Transverse colon (tissue), 3 donors: ENCODE measurements around the gene DLST.

Source experiments
- POLR2A ChIP-seq: fragments of 450-650 bp; IDR thresholded peaks from one replicate; pipeline ENCODE4 v1.6.1; 2016; ENCODE audit warnings: antibody characterized with exemption, mild to moderate bottlenecking, moderate library complexity
- TF ChIP-seq, protein P1 (sequence below), 5 experiments: fragments of 200-600 bp in 3 of 5; fragments of 450-650 bp in 2 of 5; sonication (generic) in 3 of 5; IDR thresholded peaks; 1 replicate in 2 of 5; 2 replicates in 3 of 5; pipeline ENCODE4 v1.5.1; 2016 to 2017; ENCODE audit warnings: antibody characterized with exemption in 5 of 5, inconsistent platforms in 3 of 5, mild to moderate bottlenecking in 2 of 5, moderate library complexity in 1 of 5

DNA sequence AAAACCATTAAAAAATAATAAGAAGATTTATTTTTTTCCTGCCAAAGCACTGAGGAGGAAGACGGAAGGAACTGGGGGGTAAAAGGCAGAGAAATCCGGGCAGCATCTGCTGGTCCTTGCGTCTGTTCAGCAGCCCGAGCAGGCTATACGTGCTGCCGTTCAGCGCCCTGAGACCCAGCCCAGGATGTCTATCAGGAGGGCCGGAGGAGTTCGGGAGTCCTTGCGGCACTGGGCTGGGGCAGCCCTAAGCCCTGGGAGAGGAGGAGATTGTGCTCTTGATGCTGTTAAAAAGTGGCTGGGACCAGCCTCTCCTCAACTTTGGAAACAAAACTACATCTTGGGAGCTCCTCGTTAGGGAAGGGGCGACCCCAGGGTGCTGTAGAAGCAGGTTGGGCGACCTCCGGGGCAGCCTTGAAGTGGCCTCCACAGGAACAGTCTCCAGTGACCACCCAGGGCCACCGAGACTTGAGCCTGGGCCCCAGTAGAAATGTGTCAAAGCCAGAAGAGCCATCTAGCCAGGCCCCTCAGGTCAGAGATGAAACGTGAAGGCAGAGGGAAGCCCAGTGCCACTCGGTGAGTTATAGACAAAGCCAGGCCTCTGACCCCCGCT lies 59.3 kb downstream of the DLST start:
- TF ChIP-seq, protein P1, sequence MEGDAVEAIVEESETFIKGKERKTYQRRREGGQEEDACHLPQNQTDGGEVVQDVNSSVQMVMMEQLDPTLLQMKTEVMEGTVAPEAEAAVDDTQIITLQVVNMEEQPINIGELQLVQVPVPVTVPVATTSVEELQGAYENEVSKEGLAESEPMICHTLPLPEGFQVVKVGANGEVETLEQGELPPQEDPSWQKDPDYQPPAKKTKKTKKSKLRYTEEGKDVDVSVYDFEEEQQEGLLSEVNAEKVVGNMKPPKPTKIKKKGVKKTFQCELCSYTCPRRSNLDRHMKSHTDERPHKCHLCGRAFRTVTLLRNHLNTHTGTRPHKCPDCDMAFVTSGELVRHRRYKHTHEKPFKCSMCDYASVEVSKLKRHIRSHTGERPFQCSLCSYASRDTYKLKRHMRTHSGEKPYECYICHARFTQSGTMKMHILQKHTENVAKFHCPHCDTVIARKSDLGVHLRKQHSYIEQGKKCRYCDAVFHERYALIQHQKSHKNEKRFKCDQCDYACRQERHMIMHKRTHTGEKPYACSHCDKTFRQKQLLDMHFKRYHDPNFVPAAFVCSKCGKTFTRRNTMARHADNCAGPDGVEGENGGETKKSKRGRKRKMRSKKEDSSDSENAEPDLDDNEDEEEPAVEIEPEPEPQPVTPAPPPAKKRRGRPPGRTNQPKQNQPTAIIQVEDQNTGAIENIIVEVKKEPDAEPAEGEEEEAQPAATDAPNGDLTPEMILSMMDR (IDR thresholded peaks at IDR 0.05): no peak
- no peak for TF ChIP-seq POLR2A
